Thoracic aorta (tissue), 2 donors: ENCODE results near the gene CNOT6L. TPM values are rescaled to one million over a fixed set of nuclear protein-coding genes. Genes with fewer than 3 reads are reported as not detected.
A peak's percentile ranks its signal among the peaks of the same experiment; 100 is the strongest.

Experiments used
- ATAC-seq: fragments of 150-250 bp; one replicate; pipeline ENCODE4 v1.8.0; 2017; ENCODE audit warnings: low read depth; ENCODE audit not compliant: insufficient number of reproducible peaks, low FRiP score
- DNase-seq: peaks from one replicate; pipeline ENCODE4 v3.0.0-alpha.2; 2020; ENCODE audit warnings: low spot score
- H3K27ac ChIP-seq, 2 donors: fragments of 200-600 bp; sonication (generic); 1 replicate in 1 of 2; 2 replicates in 1 of 2; pipeline ENCODE4 v1.5.1; 2016; ENCODE audit warnings: mild to moderate bottlenecking in 2 of 2, moderate library complexity in 2 of 2
- H3K27me3 ChIP-seq: fragments of 200-600 bp; sonication (generic); replicated peaks from 2 replicates; pipeline ENCODE4 v1.6.0; 2016; ENCODE audit warnings: mild to moderate bottlenecking; ENCODE audit not compliant: insufficient read depth
- H3K36me3 ChIP-seq: fragments of 200-600 bp; sonication (generic); one replicate; pipeline ENCODE4 v1.5.1; 2016
- H3K4me1 ChIP-seq, 2 donors: fragments of 200-600 bp; sonication (generic); 1 replicate in 1 of 2; 2 replicates in 1 of 2; pipeline versions ENCODE4 v1.5.1 to v1.6.0; 2016; ENCODE audit warnings: low read depth in 2 of 2, mild to moderate bottlenecking in 1 of 2; ENCODE audit not compliant: control insufficient read depth in 1 of 2
- H3K4me3 ChIP-seq: fragments of 200-600 bp; sonication (generic); 2 replicates; pipeline ENCODE4 v1.5.1; 2016; ENCODE audit warnings: mild to moderate bottlenecking
- H3K9me3 ChIP-seq: fragments of 200-600 bp; sonication (generic); 2 replicates; pipeline ENCODE4 v1.5.1; 2016
- total RNA-seq, 2 donors: library from RNA; depleted of rRNA; stranded (reverse); fragments of >200 nt; gene quantifications; one replicate each; pipeline versions ENCODE4 v1.1.0 to v1.2.3, GENCODE V29; 2016
- TF ChIP-seq, protein P1 (sequence below): fragments of 200-600 bp; sonication (generic); IDR thresholded peaks from one replicate; pipeline ENCODE4 v1.5.1; 2019; ENCODE audit warnings: antibody characterized with exemption

Gene CNOT6L
- total RNA-seq, 2 donors from 2014 or later: 22.9 to 39.9 TPM

DNA sequence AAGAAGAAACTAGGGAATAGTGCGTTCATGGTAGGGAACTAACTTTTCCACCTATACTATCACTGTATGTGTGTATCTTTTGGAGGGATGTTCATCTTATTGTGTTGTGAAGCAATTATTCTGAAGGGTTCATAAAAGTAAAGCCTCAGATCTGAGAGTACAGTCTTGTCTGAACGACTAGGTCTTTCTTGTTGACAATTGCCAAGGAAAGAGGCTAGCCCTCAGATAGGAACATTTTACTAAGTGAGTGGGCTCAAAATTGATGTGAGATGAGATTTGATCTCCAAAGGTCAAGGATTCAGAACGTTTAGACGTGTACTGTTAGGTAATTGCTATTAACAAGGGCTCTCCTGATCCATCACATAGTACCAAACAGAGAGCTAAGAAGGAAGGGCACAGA, 15.2 kb upstream of the CNOT6L start:
- Histone ChIP-seq H3K9me3 (no peaks in the 10 kb centered on the region), H3K27ac (no peak overlapping the region), H3K27me3 (no peaks in the 10 kb centered on the region), H3K36me3 (no peaks in the 10 kb centered on the region), H3K4me3 (no peak overlapping the region), H3K4me1 (no peaks in the 10 kb centered on the region)
- TF ChIP-seq, protein P1, sequence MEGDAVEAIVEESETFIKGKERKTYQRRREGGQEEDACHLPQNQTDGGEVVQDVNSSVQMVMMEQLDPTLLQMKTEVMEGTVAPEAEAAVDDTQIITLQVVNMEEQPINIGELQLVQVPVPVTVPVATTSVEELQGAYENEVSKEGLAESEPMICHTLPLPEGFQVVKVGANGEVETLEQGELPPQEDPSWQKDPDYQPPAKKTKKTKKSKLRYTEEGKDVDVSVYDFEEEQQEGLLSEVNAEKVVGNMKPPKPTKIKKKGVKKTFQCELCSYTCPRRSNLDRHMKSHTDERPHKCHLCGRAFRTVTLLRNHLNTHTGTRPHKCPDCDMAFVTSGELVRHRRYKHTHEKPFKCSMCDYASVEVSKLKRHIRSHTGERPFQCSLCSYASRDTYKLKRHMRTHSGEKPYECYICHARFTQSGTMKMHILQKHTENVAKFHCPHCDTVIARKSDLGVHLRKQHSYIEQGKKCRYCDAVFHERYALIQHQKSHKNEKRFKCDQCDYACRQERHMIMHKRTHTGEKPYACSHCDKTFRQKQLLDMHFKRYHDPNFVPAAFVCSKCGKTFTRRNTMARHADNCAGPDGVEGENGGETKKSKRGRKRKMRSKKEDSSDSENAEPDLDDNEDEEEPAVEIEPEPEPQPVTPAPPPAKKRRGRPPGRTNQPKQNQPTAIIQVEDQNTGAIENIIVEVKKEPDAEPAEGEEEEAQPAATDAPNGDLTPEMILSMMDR: no peak
- ATAC-seq: no peak
- DNase-seq: no peak

DNA sequence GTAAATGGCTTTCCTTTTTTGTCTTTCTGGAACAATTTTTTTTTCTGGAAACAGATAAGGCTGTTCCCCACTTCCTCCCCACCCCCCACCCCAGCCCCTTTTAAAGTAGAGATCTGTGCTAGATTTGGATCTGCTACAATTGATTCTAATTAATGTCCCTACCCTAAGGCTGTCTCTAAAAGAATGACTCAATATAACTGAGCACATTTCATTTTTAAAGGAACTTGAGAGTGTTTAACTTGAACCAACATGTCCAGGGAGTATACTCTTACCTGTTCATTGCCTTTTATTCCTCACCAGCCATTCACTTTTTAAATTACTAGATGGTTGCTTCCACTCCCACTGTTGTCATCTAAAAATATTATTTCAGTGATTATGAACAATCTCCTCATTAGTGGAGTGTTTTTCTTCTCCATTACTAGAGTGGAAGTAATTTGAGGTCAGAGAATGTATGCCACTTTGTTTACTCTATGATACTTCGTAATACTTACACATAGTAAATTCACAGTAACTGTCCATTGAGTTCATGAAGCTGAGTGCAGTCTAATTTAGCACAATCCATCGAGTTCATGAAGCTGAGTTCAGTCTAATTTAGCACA, 14.1 kb upstream of the CNOT6L start:
- H3K36me3 ChIP-seq: no peaks in the 10 kb centered on the region
- no peak overlapping the region for H3K27ac ChIP-seq
- TF ChIP-seq, protein P1: no peak
- DNase-seq (no peak), ATAC-seq (no peak)
- no peaks in the 10 kb centered on the region for H3K9me3 ChIP-seq
- H3K27me3 ChIP-seq: no peaks in the 10 kb centered on the region
- H3K4me3 ChIP-seq: no peak overlapping the region
- no peaks in the 10 kb centered on the region for H3K4me1 ChIP-seq

DNA sequence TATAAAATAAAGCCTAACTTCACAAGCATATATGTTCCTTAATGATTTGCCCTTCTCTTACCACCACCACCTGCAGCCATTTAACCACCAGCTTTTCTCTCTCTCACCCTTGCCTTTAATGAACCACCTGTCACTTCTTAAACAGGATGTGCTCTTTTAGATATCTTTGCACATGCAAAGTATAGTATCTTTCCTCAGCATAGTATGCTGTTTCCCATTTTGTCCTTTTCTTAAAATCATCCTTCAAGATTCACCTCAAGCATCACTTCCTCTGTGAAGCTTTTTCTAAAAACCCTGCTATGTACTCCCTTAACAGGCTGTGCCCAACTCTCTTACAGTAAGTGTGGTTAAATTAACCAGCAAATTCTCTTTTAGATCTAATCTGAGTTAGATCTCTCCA, 8.2 kb upstream of the CNOT6L start:
- H3K27ac ChIP-seq: no peak overlapping the region

DNA sequence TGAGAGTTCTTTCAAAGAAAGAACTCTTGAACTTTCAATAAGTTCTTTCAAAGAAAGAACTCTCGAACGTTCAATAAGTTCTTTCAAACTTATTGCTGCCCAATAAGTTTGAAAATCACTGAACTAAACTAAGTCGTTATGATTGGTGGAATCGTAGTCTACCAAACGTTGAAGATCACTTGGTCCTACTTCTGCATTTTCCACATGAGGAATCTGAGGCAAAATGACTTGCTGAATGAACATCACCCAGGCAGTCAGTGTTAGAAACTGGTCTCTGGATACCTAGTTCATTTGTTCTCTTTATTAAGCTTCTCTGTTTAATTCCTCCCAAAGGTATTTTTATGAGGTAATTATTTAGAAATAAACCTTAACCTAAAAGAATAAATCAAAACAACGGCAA, 7.1 kb upstream of the CNOT6L start:
- DNase-seq (no peak), ATAC-seq (no peak)
- H3K9me3 ChIP-seq: no peaks in the 10 kb centered on the region
- no peaks in the 10 kb centered on the region for H3K36me3 ChIP-seq
- no peaks in the 10 kb centered on the region for H3K27me3 ChIP-seq
- peaks cover 2 to 7% of the 10 kb centered on the region in 2 donors for H3K4me1 ChIP-seq
- no peak overlapping the region for H3K4me3 ChIP-seq
- H3K27ac ChIP-seq: no peak overlapping the region
- TF ChIP-seq, protein P1: no peak

More for the DNA sequence above, 8.2 kb upstream of the CNOT6L start:
- Histone ChIP-seq H3K4me3 (no peak overlapping the region), H3K9me3 (no peaks in the 10 kb centered on the region), H3K4me1 (no peaks in the 10 kb centered on the region), H3K27me3 (no peaks in the 10 kb centered on the region), H3K36me3 (no peaks in the 10 kb centered on the region)
- TF ChIP-seq, protein P1: no peak
- no peak for DNase-seq
- ATAC-seq: no peak

DNA sequence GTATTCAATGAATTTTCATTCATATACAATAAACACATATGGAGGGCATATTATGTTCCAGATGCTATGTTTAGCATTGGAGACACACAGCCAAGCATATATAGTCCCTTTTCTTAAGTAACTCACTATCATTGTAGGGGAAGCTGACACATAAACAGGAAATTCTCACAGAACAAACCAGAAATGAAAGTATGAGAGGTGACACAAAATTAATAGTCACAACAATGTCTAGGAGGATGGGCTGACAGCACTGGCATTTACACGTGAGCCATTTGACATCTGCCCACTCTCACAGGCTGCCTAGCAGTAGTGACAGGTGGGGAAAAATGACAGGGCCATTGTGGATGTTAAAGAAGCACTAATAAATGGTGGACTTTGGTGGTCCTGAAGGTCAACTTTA, 2.6 kb upstream of the CNOT6L start:
- H3K27ac ChIP-seq: peak overlapping the region; percentile 98 to 100
- DNase-seq (no peak), ATAC-seq (no peak)
- peaks cover 16 to 21% of the 10 kb centered on the region in 2 donors for H3K4me1 ChIP-seq
- H3K36me3 ChIP-seq: no peaks in the 10 kb centered on the region
- no peaks in the 10 kb centered on the region for H3K9me3 ChIP-seq
- H3K4me3 ChIP-seq: peak overlapping the region; percentile 100
- TF ChIP-seq, protein P1: no peak
- H3K27me3 ChIP-seq: no peaks in the 10 kb centered on the region
